Smooth muscle cell of the brain vasculature (primary cell): ENCODE results near the gene FAR2.
"Not testable (repeated sequence)": the region's sequence is repeated elsewhere in the genome, so short reads cannot be mapped to it uniquely, and the experiment has no call there.

Experiments
- DNase-seq: peaks from one replicate; pipeline ENCODE4 v3.0.0-alpha.2; 2012; ENCODE audit warnings: low read depth, low spot score

The FAR2 gene

GRCh38 chr12:29152981-29153630 is 4.0 kb downstream of the FAR2 start:
- DNase-seq = no peak

- DNase-seq = no peak
Observed at GRCh38 chr12:29155079-29155478, 6.0 kb downstream of the FAR2 start.

- DNase-seq = peak; percentile 61
Observed at GRCh38 chr12:29157486-29157946, 8.4 kb downstream of the FAR2 start.

GRCh38 chr12:29158115-29158763 is 9.2 kb downstream of the FAR2 start:
- no peak for DNase-seq

- DNase-seq = no peak
Observed at GRCh38 chr12:29159661-29160060, 10.6 kb downstream of the FAR2 start.

GRCh38 chr12:29160230-29160629 is 11.2 kb downstream of the FAR2 start:
- no peak for DNase-seq

- no peak for DNase-seq
Observed at GRCh38 chr12:29163146-29163545, 14.1 kb downstream of the FAR2 start.

GRCh38 chr12:29164477-29165393 is 15.7 kb downstream of the FAR2 start:
- no peak for DNase-seq

- no peak for DNase-seq
Observed at GRCh38 chr12:29167445-29167844, 18.4 kb downstream of the FAR2 start.

GRCh38 chr12:29167988-29168387 is 18.9 kb downstream of the FAR2 start:
- DNase-seq = no peak

GRCh38 chr12:29169978-29170377 is 20.9 kb downstream of the FAR2 start:
- not testable (repeated sequence) for DNase-seq

GRCh38 chr12:29170478-29171084 is 21.5 kb downstream of the FAR2 start:
- not testable (repeated sequence) for DNase-seq

- no peak for DNase-seq
Observed at GRCh38 chr12:29171421-29172258, 22.6 kb downstream of the FAR2 start.

GRCh38 chr12:29176941-29177340 is 27.9 kb downstream of the FAR2 start:
- DNase-seq = no peak

GRCh38 chr12:29182247-29182646 is 33.2 kb downstream of the FAR2 start:
- DNase-seq = not testable (repeated sequence)

- no peak for DNase-seq
Observed at GRCh38 chr12:29187756-29188155, 38.7 kb downstream of the FAR2 start.

GRCh38 chr12:29191267-29191850 is 42.3 kb downstream of the FAR2 start:
- no peak for DNase-seq

- DNase-seq = no peak
Observed at GRCh38 chr12:29198901-29199300, 49.8 kb downstream of the FAR2 start.

- DNase-seq = no peak
Observed at GRCh38 chr12:29200586-29200985, 51.5 kb downstream of the FAR2 start.

GRCh38 chr12:29201296-29201695 is 52.2 kb downstream of the FAR2 start:
- DNase-seq = no peak

- no peak for DNase-seq
Observed at GRCh38 chr12:29201746-29202145, 52.7 kb downstream of the FAR2 start.
